ENCODE measurements around the gene MYOM3.
"Not testable (repeated sequence)": the region's sequence is repeated elsewhere in the genome, so short reads cannot be mapped to it uniquely, and the experiment has no call there.

The MYOM3 gene

DNA sequence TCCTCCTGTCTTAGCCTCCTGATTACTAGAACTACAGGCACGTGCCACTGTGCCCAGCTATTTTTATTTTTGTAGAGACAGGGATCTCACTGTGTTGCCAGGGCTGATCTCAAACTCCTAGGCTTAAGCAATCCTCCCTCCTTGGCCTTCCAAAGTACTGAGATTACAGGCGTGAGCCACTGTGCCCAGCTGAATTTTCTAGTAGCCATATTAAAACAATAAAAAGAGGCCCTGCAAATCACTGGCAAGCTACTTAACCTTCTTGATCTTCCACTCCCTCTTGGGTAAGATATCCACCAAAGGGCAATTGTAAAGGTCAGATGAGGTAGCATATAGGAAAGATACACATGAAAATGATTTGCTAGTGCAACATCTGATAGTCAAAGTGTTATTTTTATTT is 66.2 kb downstream of the MYOM3 start:
- no peak for DNase-seq (ENCODE audit: extremely low read depth in 1 of 2, low read depth in 1 of 2)

- not testable (repeated sequence) for DNase-seq (ENCODE audit: extremely low read depth in 1 of 2, low read depth in 1 of 2)
These were observed 67.3 kb downstream of the MYOM3 start for GRCh38 chr1:24044672-24045071.

- no peak for DNase-seq (ENCODE audit: extremely low read depth in 1 of 2, low read depth in 1 of 2)
These were observed 68.4 kb downstream of the MYOM3 start for GRCh38 chr1:24043345-24044032.

DNA sequence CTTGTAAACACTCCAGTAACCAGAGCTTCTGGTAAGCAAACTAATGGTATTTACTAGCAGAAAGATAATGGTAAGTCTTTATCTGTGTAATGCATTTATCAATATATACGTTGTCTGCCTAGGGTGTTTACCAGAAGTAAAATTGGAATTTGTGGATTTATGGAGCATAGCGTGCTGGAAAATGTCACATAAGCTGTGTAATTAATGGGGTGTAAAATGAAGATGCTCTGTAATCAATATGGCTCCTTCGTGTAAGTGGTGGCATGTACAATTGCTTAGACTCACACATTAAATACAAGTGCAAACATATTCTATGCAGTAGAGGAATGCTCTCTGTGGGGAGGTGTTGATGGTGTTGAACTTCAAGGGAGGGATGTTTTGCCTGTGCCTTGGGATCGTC is 69.6 kb downstream of the MYOM3 start:
- no peak for DNase-seq (ENCODE audit: extremely low read depth in 1 of 2, low read depth in 1 of 2)

GRCh38 chr1:24036088-24036487 is 75.8 kb downstream of the MYOM3 start:
- no peak for DNase-seq (ENCODE audit: extremely low read depth in 1 of 2, low read depth in 1 of 2)

DNA sequence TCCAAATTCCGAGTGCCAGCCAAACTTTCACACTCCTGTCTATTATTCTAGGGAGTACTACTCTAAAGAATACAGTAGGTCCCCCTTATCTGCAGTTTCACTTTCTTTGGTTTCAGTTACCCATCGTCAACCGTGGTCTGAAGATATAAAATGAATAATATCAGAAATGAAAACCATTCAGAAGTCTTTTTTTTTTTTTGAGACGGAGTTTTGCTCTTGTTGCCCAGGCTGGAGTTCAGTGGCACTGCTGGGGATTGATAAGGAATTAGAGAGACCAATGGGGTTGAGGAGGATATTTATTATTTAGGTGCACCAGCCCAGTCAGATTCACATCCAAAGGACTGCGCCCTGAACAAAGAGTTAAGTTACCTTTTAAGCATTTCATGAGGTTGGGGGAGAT is 79.0 kb downstream of the MYOM3 start:
- DNase-seq (ENCODE audit: extremely low read depth in 1 of 2, low read depth in 1 of 2) = no peak

DNA sequence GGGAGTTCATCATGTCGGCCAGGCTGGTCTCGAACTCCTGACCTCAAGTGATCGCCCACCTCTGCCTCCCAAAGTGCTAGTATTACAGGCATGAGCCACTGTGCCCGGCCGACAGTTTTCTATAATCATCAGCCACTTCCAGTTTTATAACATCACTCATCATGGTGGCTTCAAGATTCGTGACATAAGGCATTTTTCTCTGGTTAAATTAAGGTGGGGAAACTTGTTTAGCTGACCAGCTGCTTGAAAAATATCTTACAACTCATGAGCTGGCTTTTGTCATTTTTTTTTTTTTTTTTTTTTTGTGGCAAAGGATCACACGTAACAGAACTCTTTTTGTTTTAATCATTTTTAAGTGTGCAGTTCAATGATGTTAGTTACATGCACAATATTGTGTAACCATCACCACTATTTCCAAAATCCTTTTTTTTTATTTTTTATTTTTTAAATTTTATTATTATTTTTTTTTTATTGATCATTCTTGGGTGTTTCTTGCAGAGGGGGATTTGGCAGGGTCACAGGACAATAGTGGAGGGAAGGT is 80.9 kb downstream of the MYOM3 start:
- not testable (repeated sequence) for DNase-seq (ENCODE audit: extremely low read depth in 1 of 2, low read depth in 1 of 2)

DNA sequence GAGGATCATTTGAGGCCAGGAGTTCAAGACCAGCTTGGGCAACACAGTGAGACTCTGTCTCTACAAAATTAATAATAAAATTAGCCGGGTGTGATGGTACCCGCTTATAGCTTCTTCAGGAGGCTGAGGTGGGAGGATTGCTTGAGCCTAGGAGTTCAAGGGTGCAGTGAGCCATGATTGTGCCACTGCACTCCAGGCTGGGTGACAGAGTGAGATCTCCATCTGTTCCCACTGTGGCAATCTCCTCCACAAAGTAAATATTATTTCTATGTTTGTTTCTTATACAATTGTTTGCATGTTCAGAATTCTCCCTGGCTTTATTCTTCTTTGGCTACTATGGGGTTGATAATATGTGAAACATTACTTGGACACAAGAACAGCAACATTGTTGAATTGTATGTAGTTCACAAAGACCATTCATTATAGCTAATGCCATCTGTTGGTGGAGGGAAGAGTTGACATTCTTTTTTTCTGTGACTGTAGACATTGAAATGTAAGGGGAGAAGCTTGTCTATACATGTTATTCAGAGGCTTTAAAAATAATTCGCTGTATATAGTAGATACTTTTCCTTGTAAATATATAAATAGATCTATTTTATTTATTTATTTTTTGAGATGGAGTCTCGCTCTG is 84.0 kb downstream of the MYOM3 start:
- DNase-seq (ENCODE audit: extremely low read depth in 1 of 2, low read depth in 1 of 2) = no peak

GRCh38 chr1:24022581-24023361 is 89.2 kb downstream of the MYOM3 start:
- DNase-seq (ENCODE audit: extremely low read depth in 1 of 2, low read depth in 1 of 2) = no peak

GRCh38 chr1:24021403-24022266 is 90.3 kb downstream of the MYOM3 start:
- DNase-seq (ENCODE audit: extremely low read depth in 1 of 2, low read depth in 1 of 2) = no peak

DNA sequence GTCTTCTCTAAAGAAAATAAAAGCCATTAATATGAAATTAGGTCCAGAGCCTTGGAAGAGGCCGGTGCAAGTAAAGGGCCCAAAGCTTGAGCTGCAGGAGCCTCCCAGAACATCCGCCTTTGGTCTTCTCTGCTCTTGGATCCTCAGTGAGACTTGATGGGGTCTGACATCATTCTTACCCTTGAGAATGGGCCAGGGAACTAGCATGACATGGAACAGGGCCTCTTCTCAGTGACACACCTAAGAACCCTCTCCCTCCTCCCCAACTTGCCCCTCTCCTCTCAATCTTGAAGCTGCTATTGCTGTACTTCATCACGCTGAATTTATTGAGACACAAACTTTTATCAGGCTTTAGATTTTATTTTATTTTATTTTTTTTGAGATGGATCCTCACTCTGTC is 91.5 kb downstream of the MYOM3 start:
- no peak for DNase-seq (ENCODE audit: extremely low read depth in 1 of 2, low read depth in 1 of 2)

DNA sequence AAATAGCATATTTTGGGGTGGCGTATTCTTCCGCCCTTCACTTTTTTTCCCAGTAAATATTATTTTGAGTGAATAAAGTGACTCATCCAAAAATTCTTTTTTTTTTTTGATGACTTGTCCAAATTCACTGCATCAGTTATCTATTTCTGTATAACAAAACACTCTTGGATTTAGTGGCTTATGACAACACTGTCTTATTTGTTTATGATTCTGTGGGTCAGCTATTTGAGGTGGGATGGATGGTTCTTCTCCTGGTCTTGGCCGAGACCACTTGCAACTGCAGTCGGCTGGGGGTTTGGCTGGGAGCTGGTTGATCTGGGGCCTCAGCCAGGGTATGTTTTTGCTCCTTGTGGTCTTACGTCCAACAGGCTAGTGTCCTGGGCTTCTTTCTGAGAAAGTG is 91.9 kb downstream of the MYOM3 start:
- no peak for DNase-seq (ENCODE audit: extremely low read depth in 1 of 2, low read depth in 1 of 2)

- DNase-seq (ENCODE audit: extremely low read depth in 1 of 2, low read depth in 1 of 2) = no peak
These were observed 93.0 kb downstream of the MYOM3 start for GRCh38 chr1:24018611-24019580.

GRCh38 chr1:24015221-24016210 is 96.4 kb downstream of the MYOM3 start:
- DNase-seq (ENCODE audit: extremely low read depth in 1 of 2, low read depth in 1 of 2) = no peak

- DNase-seq (ENCODE audit: extremely low read depth in 1 of 2, low read depth in 1 of 2) = not testable (repeated sequence)
These were observed 99.1 kb downstream of the MYOM3 start for GRCh38 chr1:24012878-24013277.

DNA sequence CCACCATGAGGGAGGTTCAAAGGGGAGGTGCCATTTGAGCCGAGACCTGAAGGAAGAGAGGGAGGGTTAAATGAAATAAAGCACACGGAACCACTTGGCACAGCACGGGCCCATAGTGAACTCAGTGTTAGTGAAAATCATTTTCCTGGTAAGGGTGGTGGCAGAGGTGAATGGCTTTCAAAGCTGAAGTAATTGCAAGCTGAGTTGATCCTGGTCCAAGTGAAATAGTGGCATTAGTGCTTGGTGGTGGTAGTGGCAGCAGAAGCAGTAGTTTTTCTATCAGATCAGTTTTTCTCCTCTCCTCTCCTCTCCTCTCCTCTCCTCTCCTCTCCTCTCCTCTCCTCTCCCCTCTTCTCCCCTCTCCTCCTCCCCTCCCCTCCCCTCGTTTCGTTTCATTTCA is 101.3 kb downstream of the MYOM3 start:
- DNase-seq (ENCODE audit: extremely low read depth in 1 of 2, low read depth in 1 of 2) = no peak

DNA sequence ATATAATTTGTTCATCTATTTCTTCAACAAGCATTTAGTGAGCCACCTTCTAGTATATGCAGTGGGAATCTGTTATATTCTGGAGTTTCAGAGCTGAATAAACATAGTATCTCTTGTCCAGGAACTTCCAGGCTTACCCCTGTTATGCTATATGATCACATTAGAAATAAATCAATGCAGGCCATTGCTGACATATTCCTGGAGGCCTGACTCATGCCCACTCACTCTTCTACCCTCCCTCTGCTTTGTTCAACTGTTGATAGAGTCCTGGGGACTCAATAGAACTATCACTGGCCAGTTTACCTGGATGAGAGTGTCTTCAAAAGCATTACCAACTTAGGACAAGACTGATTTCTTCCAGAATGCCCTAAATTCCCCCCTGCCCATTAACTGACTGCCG is 102.5 kb downstream of the MYOM3 start:
- DNase-seq (ENCODE audit: extremely low read depth in 1 of 2, low read depth in 1 of 2) = no peak

- not testable (repeated sequence) for DNase-seq (ENCODE audit: extremely low read depth in 1 of 2, low read depth in 1 of 2)
These were observed 103.3 kb downstream of the MYOM3 start for GRCh38 chr1:24008574-24009184.

Data from stimulated activated CD8-positive, alpha-beta memory T cell treated with anti-CD3 and anti-CD28 coated beads, Interleukin-7, amount 100 ng/mL, for 48 hours (primary cell).